Upper lobe of left lung (tissue), 6 donors: Measurements from ENCODE around the gene CTNNBL1. TPM values are rescaled to one million over a fixed set of nuclear protein-coding genes. Genes with fewer than 3 reads are reported as not detected.
"Not testable (repeated sequence)": the region's sequence is repeated elsewhere in the genome, so short reads cannot be mapped to it uniquely, and the experiment has no call there.

Experiments
- ATAC-seq, 2 donors: fragments of 200-7000 bp; cut with Tn5 transposase; one replicate each; pipeline ENCODE4 v1.9.1; 2022; ENCODE audit warnings: mild to moderate bottlenecking in 2 of 2, moderate library complexity in 2 of 2; ENCODE audit not compliant: low FRiP score in 2 of 2
- DNase-seq, 2 donors: peaks; one replicate each; pipeline ENCODE4 v3.0.0-alpha.2; 2019 to 2020
- H3K27ac ChIP-seq, 4 donors: fragments of 200-600 bp; sonication (generic); one replicate each; pipeline ENCODE4 v1.5.1; 2016 to 2019
- H3K27me3 ChIP-seq, 4 donors: fragments of 200-600 bp; sonication (generic); one replicate each; pipeline ENCODE4 v1.5.1; 2017 to 2019
- H3K36me3 ChIP-seq, 4 donors: fragments of 200-600 bp; sonication (generic); one replicate each; pipeline ENCODE4 v1.5.1; 2016 to 2019
- H3K4me1 ChIP-seq, 4 donors: fragments of 200-600 bp; sonication (generic); one replicate each; pipeline ENCODE4 v1.5.1; 2018 to 2019
- H3K4me3 ChIP-seq, 4 donors: fragments of 200-600 bp; sonication (generic); one replicate each; pipeline ENCODE4 v1.5.1; 2017 to 2019; ENCODE audit warnings: mild to moderate bottlenecking in 2 of 4, moderate library complexity in 1 of 4
- H3K9me3 ChIP-seq, 4 donors: fragments of 200-600 bp; sonication (generic); one replicate each; pipeline ENCODE4 v1.5.1; 2018 to 2019
- CTCF ChIP-seq, 6 experiments: fragments of 450-650 bp in 4 of 6; fragments of 200-600 bp in 2 of 6; sonication (generic) in 2 of 6; IDR thresholded peaks; one replicate each; pipeline ENCODE4 v1.5.1; 2016 to 2019; ENCODE audit warnings: antibody characterized with exemption in 6 of 6
- EP300 ChIP-seq, 4 donors: sonication (generic); formaldehyde crosslinking; IDR thresholded peaks; one replicate each; pipeline ENCODE4 v1.5.1; 2017; ENCODE audit warnings: antibody characterized with exemption in 4 of 4, control low read depth in 2 of 4
- POLR2A ChIP-seq, 4 donors: fragments of 450-650 bp; IDR thresholded peaks; one replicate each; pipeline ENCODE4 v1.5.1; 2016 to 2017; ENCODE audit warnings: antibody characterized with exemption in 4 of 4, mild to moderate bottlenecking in 2 of 4
- POLR2AphosphoS5 ChIP-seq, 2 donors: sonication (generic); formaldehyde crosslinking; IDR thresholded peaks; one replicate each; pipeline ENCODE4 v1.5.1; 2017; ENCODE audit warnings: antibody characterized with exemption in 2 of 2
- WGBS, 2 donors: methylation state at CpG; one replicate each; pipeline ENCODE4 v1.1.5; 2017 to 2018; 5-methylcytosine and 5-hydroxymethylcytosine counted together
- total RNA-seq, 6 donors: library from RNA; depleted of rRNA in 4 of 6; stranded (reverse); fragments of >200 nt in 4 of 6; gene quantifications; one replicate each; pipeline versions ENCODE4 v1.1.0 to v1.2.1, GENCODE V29; 2016 to 2021
- donor health status: DM: no; HTN: no; CAD: no; lungs with moderate emphysema.
- donor health status: DM: no; HTN: yes; CAD: no; lungs with severe emphysema.

The CTNNBL1 gene
- total RNA-seq, 6 donors from 2014 or later: 25.1 to 61.0 (median 29.1) TPM

- Histone ChIP-seq H3K27me3 (no peaks in the 10 kb centered on the region), H3K4me3 (no peak overlapping the region), H3K27ac (no peak overlapping the region), H3K36me3 (no peaks in the 10 kb centered on the region), H3K4me1 (peaks cover 6 to 35% (median 11%) of the 10 kb centered on the region in 4 donors), H3K9me3 (no peaks in the 10 kb centered on the region)
- no peak for ATAC-seq
- no peak for DNase-seq
- TF ChIP-seq POLR2AphosphoS5 (IDR thresholded peaks at IDR 0.05): no peak
- TF ChIP-seq CTCF (IDR thresholded peaks at IDR 0.05): no peak
- TF ChIP-seq EP300 (IDR thresholded peaks at IDR 0.05): no peak
- TF ChIP-seq POLR2A (IDR thresholded peaks at IDR 0.05): no peak
- WGBS, 2 donors: 97 to 100% methylated on average over 4 of the region's 4 CpGs
These were observed 6.5 kb downstream of the CTNNBL1 start for GRCh38 chr20:37700301-37700700.

- H3K36me3 ChIP-seq, H3K4me3 ChIP-seq, H3K9me3 ChIP-seq, H3K27me3 ChIP-seq, H3K27ac ChIP-seq, DNase-seq, ATAC-seq: not testable (repeated sequence)
- H3K4me1 ChIP-seq: peaks cover 0 to 27% (median 4%) of the 10 kb centered on the region in 4 donors
- WGBS, 2 donors: 64 to 66% methylated on average over 17 of the region's 17 CpGs
These were observed 7.8 kb downstream of the CTNNBL1 start for GRCh38 chr20:37701676-37702075.

GRCh38 chr20:37702403-37703034, 8.7 kb downstream of the CTNNBL1 start:
- Histone ChIP-seq H3K36me3 (no peaks in the 10 kb centered on the region), H3K4me1 (peaks cover 0 to 27% (median 4%) of the 10 kb centered on the region in 4 donors), H3K9me3 (peaks cover 0 to 3% (median 0%) of the 10 kb centered on the region in 4 donors), H3K27me3 (no peaks in the 10 kb centered on the region), H3K27ac (no peak overlapping the region), H3K4me3 (no peak overlapping the region)
- ATAC-seq (no peak), DNase-seq (no peak)
- no peak for TF ChIP-seq CTCF (IDR thresholded peaks at IDR 0.05)
- no peak for TF ChIP-seq EP300 (IDR thresholded peaks at IDR 0.05)
- TF ChIP-seq POLR2A (IDR thresholded peaks at IDR 0.05): no peak
- no peak for TF ChIP-seq POLR2AphosphoS5 (IDR thresholded peaks at IDR 0.05)
- WGBS, 2 donors: 50 to 65% methylated on average over 1 of the region's 1 CpG

GRCh38 chr20:37703035-37703845, 9.4 kb downstream of the CTNNBL1 start:
- Histone ChIP-seq H3K27ac (no peak overlapping the region), H3K4me3 (no peak overlapping the region), H3K36me3 (no peaks in the 10 kb centered on the region), H3K9me3 (peaks cover 0 to 3% (median 0%) of the 10 kb centered on the region in 4 donors), H3K27me3 (no peaks in the 10 kb centered on the region), H3K4me1 (peaks cover 0 to 27% (median 4%) of the 10 kb centered on the region in 4 donors)
- no peak for TF ChIP-seq POLR2AphosphoS5 (IDR thresholded peaks at IDR 0.05)
- no peak for TF ChIP-seq EP300 (IDR thresholded peaks at IDR 0.05)
- TF ChIP-seq POLR2A (IDR thresholded peaks at IDR 0.05): no peak
- TF ChIP-seq CTCF (IDR thresholded peaks at IDR 0.05): no peak
- WGBS, 2 donors: 77 to 85% methylated on average over 6 of the region's 6 CpGs
- DNase-seq (no peak), ATAC-seq (no peak)

GRCh38 chr20:37704955-37705354, 11.1 kb downstream of the CTNNBL1 start:
- TF ChIP-seq EP300 (IDR thresholded peaks at IDR 0.05) (no peak), CTCF (IDR thresholded peaks at IDR 0.05) (no peak), POLR2AphosphoS5 (IDR thresholded peaks at IDR 0.05) (no peak), POLR2A (IDR thresholded peaks at IDR 0.05) (no peak)
- Histone ChIP-seq H3K36me3 (no peaks in the 10 kb centered on the region), H3K4me3 (no peak overlapping the region), H3K4me1 (peaks cover 0 to 13% (median under 1%) of the 10 kb centered on the region in 4 donors), H3K9me3 (peaks cover 0 to 3% (median 0%) of the 10 kb centered on the region in 4 donors), H3K27me3 (no peaks in the 10 kb centered on the region), H3K27ac (no peak overlapping the region)
- DNase-seq (no peak), ATAC-seq (no peak)
- WGBS, 2 donors: 84 to 100% methylated on average over 1 of the region's 1 CpG
